Liver (tissue), 9 donors: Measurements from ENCODE around the gene ZRANB1. TPM values are rescaled to one million over a fixed set of nuclear protein-coding genes. Genes with fewer than 3 reads are reported as not detected.

ENCODE experiments used
- DNase-seq: peaks from one replicate; pipeline ENCODE4 v3.0.0-alpha.2; 2017; ENCODE audit warnings: low spot score
- H3K27ac ChIP-seq, 2 donors: one replicate each; pipeline ENCODE4 v1.7.0; 2013; ENCODE audit warnings: inconsistent platforms in 2 of 2, low read length in 2 of 2, control low read depth in 1 of 2, low read depth in 1 of 2, mild to moderate bottlenecking in 1 of 2
- H3K27me3 ChIP-seq, 4 donors: one replicate each; pipeline versions ENCODE4 v1.6.1 to v1.7.0; 2013; ENCODE audit warnings: low read length in 3 of 4, inconsistent platforms in 1 of 4, mild to moderate bottlenecking in 1 of 4, moderate library complexity in 1 of 4; ENCODE audit not compliant: control insufficient read depth in 4 of 4, insufficient read depth in 4 of 4
- H3K36me3 ChIP-seq, 4 donors: one replicate each; pipeline versions ENCODE4 v1.6.1 to v1.7.0; 2013; ENCODE audit warnings: low read length in 3 of 4, mild to moderate bottlenecking in 3 of 4, low read depth in 1 of 4, moderate library complexity in 1 of 4; ENCODE audit not compliant: control insufficient read depth in 4 of 4, insufficient read depth in 3 of 4
- H3K4me1 ChIP-seq, 4 donors: one replicate each; pipeline versions ENCODE4 v1.6.1 to v1.7.0; 2013; ENCODE audit warnings: low read length in 3 of 4, mild to moderate bottlenecking in 3 of 4, moderate library complexity in 1 of 4; ENCODE audit not compliant: control insufficient read depth in 4 of 4, insufficient read depth in 4 of 4
- H3K4me3 ChIP-seq, 3 donors: one replicate each; pipeline versions ENCODE4 v1.6.1 to v1.7.0; 2013; ENCODE audit warnings: low read length in 3 of 3, control low read depth in 1 of 3, low read depth in 1 of 3, mild to moderate bottlenecking in 1 of 3
- H3K9ac ChIP-seq, 2 donors: one replicate each; pipeline ENCODE4 v1.7.0; 2013; ENCODE audit warnings: low read length in 2 of 2, mild to moderate bottlenecking in 2 of 2, moderate library complexity in 2 of 2, control low read depth in 1 of 2, low read depth in 1 of 2
- H3K9me3 ChIP-seq, 4 donors: one replicate each; pipeline versions ENCODE4 v1.6.1 to v1.7.0; 2013; ENCODE audit warnings: low read length in 3 of 4; ENCODE audit not compliant: control insufficient read depth in 4 of 4
- EGR1 ChIP-seq, 2 donors: IDR thresholded peaks; 2 replicates each; pipeline ENCODE4 v1.6.1; 2016 to 2018; ENCODE audit warnings: antibody characterized with exemption in 2 of 2, low read depth in 2 of 2
- FOXA1 ChIP-seq: IDR thresholded peaks from 2 replicates; pipeline ENCODE4 v1.6.1; 2016; ENCODE audit warnings: antibody characterized with exemption
- FOXA2 ChIP-seq: IDR thresholded peaks from 2 replicates; pipeline ENCODE4 v1.6.1; 2016; ENCODE audit warnings: antibody characterized with exemption
- GABPA ChIP-seq, 2 donors: IDR thresholded peaks in 1 of 2; conservative IDR thresholded peaks in 1 of 2; 2 replicates each; pipeline ENCODE4 v1.6.1; 2016; ENCODE audit warnings: antibody characterized with exemption in 2 of 2, mild to moderate bottlenecking in 1 of 2, moderate library complexity in 1 of 2
- HNF4A ChIP-seq, 2 donors: conservative IDR thresholded peaks; 2 replicates each; pipeline ENCODE4 v1.6.1; 2016; ENCODE audit warnings: antibody characterized with exemption in 2 of 2, mild to moderate bottlenecking in 2 of 2
- HNF4G ChIP-seq: IDR thresholded peaks from 2 replicates; pipeline ENCODE4 v1.6.1; 2016; ENCODE audit warnings: antibody characterized with exemption
- JUND ChIP-seq, 2 donors: IDR thresholded peaks; 2 replicates each; pipeline ENCODE4 v1.6.1; 2016; ENCODE audit warnings: antibody characterized with exemption in 2 of 2
- NR2F2 ChIP-seq: IDR thresholded peaks from 2 replicates; pipeline ENCODE4 v1.6.1; 2016; ENCODE audit warnings: antibody characterized with exemption
- RAD21 ChIP-seq, 2 donors: IDR thresholded peaks; 2 replicates each; pipeline ENCODE4 v1.6.1; 2016; ENCODE audit warnings: antibody characterized with exemption in 2 of 2, mild to moderate bottlenecking in 2 of 2
- RXRA ChIP-seq, 2 donors: IDR thresholded peaks; 2 replicates each; pipeline ENCODE4 v1.6.1; 2017 to 2018; ENCODE audit warnings: antibody characterized with exemption in 2 of 2, mild to moderate bottlenecking in 1 of 2
- SP1 ChIP-seq: IDR thresholded peaks from 2 replicates; pipeline ENCODE4 v1.6.1; 2018; ENCODE audit warnings: antibody characterized with exemption, mild to moderate bottlenecking
- TAF1 ChIP-seq: conservative IDR thresholded peaks from 2 replicates; pipeline ENCODE4 v1.6.1; 2016; ENCODE audit warnings: antibody characterized with exemption, mild to moderate bottlenecking
- YY1 ChIP-seq: IDR thresholded peaks from 2 replicates; pipeline ENCODE4 v1.6.1; 2016; ENCODE audit warnings: antibody characterized with exemption, mild to moderate bottlenecking
- WGBS: extraction: QIAGEN DNeasy Blood & Tissue Kit; methylation state at CpG from one replicate; pipeline ENCODE4 v1.1.7; 2013; 5-methylcytosine and 5-hydroxymethylcytosine counted together
- polyA plus RNA-seq, 2 donors: library from polyadenylated mRNA; stranded (reverse) in 1 of 2; unstranded in 1 of 2; fragments of 200-250 nt in 1 of 2; fragments of >200 nt in 1 of 2; fragmentation: Nextera tagmentation in 1 of 2; extraction: Ambion mirVana in 1 of 2; gene quantifications; one replicate each; pipeline versions ENCODE4 v1.2.1 to v1.2.3, GENCODE V29; 2013 to 2015
- total RNA-seq, 2 donors: library from RNA; depleted of rRNA; stranded (reverse); fragments of >200 nt; gene quantifications; one replicate each; pipeline ENCODE4 v1.2.3, GENCODE V29; 2014
- TF ChIP-seq, protein P1 (sequence below): fragments of 150-350 bp; IDR thresholded peaks from 2 replicates; pipeline ENCODE4 v1.5.1; 2017; ENCODE audit warnings: improper control_type of control experiment, low read depth, low read length; ENCODE audit not compliant: missing input control
- TF ChIP-seq, protein P2 (sequence below): IDR thresholded peaks from 2 replicates; pipeline ENCODE4 v1.6.1; 2016; ENCODE audit warnings: antibody characterized with exemption, mild to moderate bottlenecking
- TF ChIP-seq, protein P3 (sequence below): IDR thresholded peaks from 2 replicates; pipeline ENCODE4 v1.6.1; 2016; ENCODE audit warnings: antibody characterized with exemption
- TF ChIP-seq, protein P4 (sequence below): IDR thresholded peaks from 2 replicates; pipeline ENCODE4 v1.6.1; 2016; ENCODE audit warnings: antibody characterized with exemption
- TF ChIP-seq, protein P5 (sequence below): IDR thresholded peaks from 2 replicates; pipeline ENCODE4 v1.6.1; 2016; ENCODE audit warnings: antibody characterized with exemption
- donor health status: healthy.
- donor health status: healthy.
- donor health status: healthy.
- donor health status: healthy.
- donor health status: healthy.

ZRANB1 gene
- total and polyA plus RNA-seq, 4 donors: 6.2 to 32.5 (median 14.4) TPM

DNA sequence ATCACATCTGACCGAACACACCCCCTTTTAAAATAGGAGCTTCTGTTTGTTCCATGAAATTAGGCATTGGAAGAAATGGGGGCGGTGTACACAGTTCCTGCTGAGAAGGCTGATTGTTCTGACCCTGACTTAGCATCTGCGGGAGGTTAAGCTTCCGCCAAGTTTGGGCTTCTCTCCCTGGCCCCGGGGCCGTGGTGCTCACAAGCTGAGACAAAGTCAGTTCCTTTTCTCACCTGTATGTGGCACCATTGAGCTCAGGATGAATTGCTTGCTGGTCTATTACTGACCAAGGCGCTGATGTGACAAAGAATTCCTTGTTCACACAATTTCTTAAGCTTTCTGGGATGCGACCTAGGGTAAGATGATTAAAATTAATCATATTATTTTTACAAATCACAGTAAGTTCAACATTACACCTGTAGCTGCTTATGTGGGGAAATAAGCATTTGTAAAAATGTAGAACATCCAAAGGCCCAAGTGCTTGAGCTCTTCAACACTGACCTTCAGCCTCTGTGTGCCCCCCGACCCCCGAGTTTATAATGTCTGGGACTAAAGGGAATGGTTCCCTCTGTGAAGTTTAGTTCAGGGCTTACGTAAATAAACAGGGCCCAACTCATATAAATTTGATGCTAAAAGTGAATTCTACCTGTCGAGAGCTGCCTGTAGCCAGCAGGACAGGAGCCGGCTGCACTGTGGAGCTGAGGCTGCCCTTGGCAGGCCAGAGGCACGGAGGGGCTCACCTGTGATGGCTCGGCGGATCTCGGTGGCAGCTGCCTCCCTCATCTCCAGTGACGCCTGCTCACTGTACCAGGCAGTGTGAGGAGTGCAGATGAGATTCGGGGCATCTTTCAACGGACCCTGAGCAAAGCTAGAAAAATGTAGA is 50.8 kb downstream of the ZRANB1 start:
- H3K36me3 ChIP-seq: peaks cover 1 to 9% (median 4%) of the 10 kb centered on the region in 4 donors
- TF ChIP-seq NR2F2 (peak; percentile 73), RXRA (IDR thresholded peaks at IDR 0.05) (peak in 1 of 2 donors; percentile 28), GABPA (IDR thresholded peaks at IDR 0.05 in 1 of 2, conservative IDR thresholded peaks at IDR 0.05 in 1 of 2) (no peak), RAD21 (IDR thresholded peaks at IDR 0.05) (peak; percentile 78 to 85), HNF4A (conservative IDR thresholded peaks at IDR 0.05) (peak in 1 of 2 donors; percentile 12), HNF4G (no peak), SP1 (no peak)
- TF ChIP-seq, protein P1, sequence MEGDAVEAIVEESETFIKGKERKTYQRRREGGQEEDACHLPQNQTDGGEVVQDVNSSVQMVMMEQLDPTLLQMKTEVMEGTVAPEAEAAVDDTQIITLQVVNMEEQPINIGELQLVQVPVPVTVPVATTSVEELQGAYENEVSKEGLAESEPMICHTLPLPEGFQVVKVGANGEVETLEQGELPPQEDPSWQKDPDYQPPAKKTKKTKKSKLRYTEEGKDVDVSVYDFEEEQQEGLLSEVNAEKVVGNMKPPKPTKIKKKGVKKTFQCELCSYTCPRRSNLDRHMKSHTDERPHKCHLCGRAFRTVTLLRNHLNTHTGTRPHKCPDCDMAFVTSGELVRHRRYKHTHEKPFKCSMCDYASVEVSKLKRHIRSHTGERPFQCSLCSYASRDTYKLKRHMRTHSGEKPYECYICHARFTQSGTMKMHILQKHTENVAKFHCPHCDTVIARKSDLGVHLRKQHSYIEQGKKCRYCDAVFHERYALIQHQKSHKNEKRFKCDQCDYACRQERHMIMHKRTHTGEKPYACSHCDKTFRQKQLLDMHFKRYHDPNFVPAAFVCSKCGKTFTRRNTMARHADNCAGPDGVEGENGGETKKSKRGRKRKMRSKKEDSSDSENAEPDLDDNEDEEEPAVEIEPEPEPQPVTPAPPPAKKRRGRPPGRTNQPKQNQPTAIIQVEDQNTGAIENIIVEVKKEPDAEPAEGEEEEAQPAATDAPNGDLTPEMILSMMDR: peak; percentile 62
- 66% methylated on average over 20 of the region's 20 CpGs for WGBS

DNA sequence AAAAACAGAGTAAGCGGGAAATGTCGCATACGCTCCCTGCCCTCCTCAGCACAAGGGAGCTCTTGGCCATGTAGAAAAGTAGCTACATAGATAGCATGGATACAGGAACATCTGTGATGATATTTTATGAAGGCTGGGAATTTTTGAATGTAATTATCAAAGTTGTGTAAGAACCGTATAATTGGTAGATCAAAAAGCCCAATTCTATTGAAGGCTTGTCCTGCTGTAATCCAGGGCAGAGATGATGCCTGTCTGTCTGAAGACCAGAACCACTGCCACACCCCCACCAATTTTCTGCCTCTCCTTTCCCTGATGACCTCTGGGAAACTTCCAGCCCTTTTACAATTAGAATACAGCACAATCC is 51.4 kb downstream of the ZRANB1 start:
- Histone ChIP-seq H3K27me3 (no peaks in the 10 kb centered on the region), H3K9ac (no peak overlapping the region), H3K4me1 (peaks cover under 1 to 7% (median 2%) of the 10 kb centered on the region in 4 donors), H3K36me3 (peaks cover 0 to 9% (median 4%) of the 10 kb centered on the region in 4 donors), H3K27ac (no peak overlapping the region), H3K9me3 (no peaks in the 10 kb centered on the region), H3K4me3 (no peak overlapping the region)
- WGBS: 95% methylated on average over 4 of the region's 4 CpGs
- no peak for DNase-seq
- no peak for TF ChIP-seq FOXA2
- TF ChIP-seq, protein P2, sequence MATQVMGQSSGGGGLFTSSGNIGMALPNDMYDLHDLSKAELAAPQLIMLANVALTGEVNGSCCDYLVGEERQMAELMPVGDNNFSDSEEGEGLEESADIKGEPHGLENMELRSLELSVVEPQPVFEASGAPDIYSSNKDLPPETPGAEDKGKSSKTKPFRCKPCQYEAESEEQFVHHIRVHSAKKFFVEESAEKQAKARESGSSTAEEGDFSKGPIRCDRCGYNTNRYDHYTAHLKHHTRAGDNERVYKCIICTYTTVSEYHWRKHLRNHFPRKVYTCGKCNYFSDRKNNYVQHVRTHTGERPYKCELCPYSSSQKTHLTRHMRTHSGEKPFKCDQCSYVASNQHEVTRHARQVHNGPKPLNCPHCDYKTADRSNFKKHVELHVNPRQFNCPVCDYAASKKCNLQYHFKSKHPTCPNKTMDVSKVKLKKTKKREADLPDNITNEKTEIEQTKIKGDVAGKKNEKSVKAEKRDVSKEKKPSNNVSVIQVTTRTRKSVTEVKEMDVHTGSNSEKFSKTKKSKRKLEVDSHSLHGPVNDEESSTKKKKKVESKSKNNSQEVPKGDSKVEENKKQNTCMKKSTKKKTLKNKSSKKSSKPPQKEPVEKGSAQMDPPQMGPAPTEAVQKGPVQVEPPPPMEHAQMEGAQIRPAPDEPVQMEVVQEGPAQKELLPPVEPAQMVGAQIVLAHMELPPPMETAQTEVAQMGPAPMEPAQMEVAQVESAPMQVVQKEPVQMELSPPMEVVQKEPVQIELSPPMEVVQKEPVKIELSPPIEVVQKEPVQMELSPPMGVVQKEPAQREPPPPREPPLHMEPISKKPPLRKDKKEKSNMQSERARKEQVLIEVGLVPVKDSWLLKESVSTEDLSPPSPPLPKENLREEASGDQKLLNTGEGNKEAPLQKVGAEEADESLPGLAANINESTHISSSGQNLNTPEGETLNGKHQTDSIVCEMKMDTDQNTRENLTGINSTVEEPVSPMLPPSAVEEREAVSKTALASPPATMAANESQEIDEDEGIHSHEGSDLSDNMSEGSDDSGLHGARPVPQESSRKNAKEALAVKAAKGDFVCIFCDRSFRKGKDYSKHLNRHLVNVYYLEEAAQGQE: no peak
- TF ChIP-seq GABPA (IDR thresholded peaks at IDR 0.05 in 1 of 2, conservative IDR thresholded peaks at IDR 0.05 in 1 of 2): no peak
- TF ChIP-seq TAF1: no peak
- no peak for TF ChIP-seq RXRA (IDR thresholded peaks at IDR 0.05)
- TF ChIP-seq, protein P3, sequence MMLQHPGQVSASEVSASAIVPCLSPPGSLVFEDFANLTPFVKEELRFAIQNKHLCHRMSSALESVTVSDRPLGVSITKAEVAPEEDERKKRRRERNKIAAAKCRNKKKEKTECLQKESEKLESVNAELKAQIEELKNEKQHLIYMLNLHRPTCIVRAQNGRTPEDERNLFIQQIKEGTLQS: no peak
- TF ChIP-seq, protein P4, sequence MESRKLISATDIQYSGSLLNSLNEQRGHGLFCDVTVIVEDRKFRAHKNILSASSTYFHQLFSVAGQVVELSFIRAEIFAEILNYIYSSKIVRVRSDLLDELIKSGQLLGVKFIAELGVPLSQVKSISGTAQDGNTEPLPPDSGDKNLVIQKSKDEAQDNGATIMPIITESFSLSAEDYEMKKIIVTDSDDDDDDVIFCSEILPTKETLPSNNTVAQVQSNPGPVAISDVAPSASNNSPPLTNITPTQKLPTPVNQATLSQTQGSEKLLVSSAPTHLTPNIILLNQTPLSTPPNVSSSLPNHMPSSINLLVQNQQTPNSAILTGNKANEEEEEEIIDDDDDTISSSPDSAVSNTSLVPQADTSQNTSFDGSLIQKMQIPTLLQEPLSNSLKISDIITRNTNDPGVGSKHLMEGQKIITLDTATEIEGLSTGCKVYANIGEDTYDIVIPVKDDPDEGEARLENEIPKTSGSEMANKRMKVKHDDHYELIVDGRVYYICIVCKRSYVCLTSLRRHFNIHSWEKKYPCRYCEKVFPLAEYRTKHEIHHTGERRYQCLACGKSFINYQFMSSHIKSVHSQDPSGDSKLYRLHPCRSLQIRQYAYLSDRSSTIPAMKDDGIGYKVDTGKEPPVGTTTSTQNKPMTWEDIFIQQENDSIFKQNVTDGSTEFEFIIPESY: no peak
- TF ChIP-seq, protein P5, sequence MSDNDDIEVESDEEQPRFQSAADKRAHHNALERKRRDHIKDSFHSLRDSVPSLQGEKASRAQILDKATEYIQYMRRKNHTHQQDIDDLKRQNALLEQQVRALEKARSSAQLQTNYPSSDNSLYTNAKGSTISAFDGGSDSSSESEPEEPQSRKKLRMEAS: no peak
- no peak for TF ChIP-seq NR2F2
- TF ChIP-seq, protein P1: no peak
- no peak for TF ChIP-seq HNF4G
- TF ChIP-seq HNF4A (conservative IDR thresholded peaks at IDR 0.05): no peak
- TF ChIP-seq RAD21 (IDR thresholded peaks at IDR 0.05): no peak
- no peak for TF ChIP-seq FOXA1
- no peak for TF ChIP-seq YY1
- TF ChIP-seq JUND (IDR thresholded peaks at IDR 0.05): no peak
- TF ChIP-seq EGR1 (IDR thresholded peaks at IDR 0.05; ENCODE audit: low read depth in 2 of 2): no peak

More for the DNA sequence above, 50.8 kb downstream of the ZRANB1 start:
- Histone ChIP-seq H3K4me3 (no peak overlapping the region), H3K27ac (no peak overlapping the region), H3K9ac (no peak overlapping the region), H3K9me3 (no peaks in the 10 kb centered on the region), H3K4me1 (peaks cover 1 to 7% (median 4%) of the 10 kb centered on the region in 4 donors), H3K27me3 (no peaks in the 10 kb centered on the region)
- peak; percentile 25 for DNase-seq
